GM12878 (cell line): ENCODE results near the gene NXPE4.

Experiments
- BACH1 ChIP-seq: fragments of 450-650 bp; IDR thresholded peaks from 2 replicates; pipeline ENCODE4 v1.6.1; 2017; ENCODE audit warnings: mild to moderate bottlenecking, borderline replicate concordance
- CTCF ChIP-seq, 3 experiments: IDR thresholded peaks in 2 of 3; conservative IDR thresholded peaks in 1 of 3; 2 replicates each; pipeline ENCODE4 v1.5.1; 2011; ENCODE audit warnings: low read depth in 3 of 3, low read length in 3 of 3, mild to moderate bottlenecking in 3 of 3, control low read depth in 2 of 3, moderate library complexity in 2 of 3, inconsistent platforms in 1 of 3, mixed read lengths in 1 of 3; ENCODE audit not compliant: control insufficient read depth in 2 of 3, insufficient read depth in 1 of 3; ENCODE audit errors: extremely low read depth in 1 of 3

GRCh38 chr11:114624455-114625207, 29.0 kb upstream of the NXPE4 start:
- no peak; the same call in none of the 2 replicates for TF ChIP-seq BACH1
- TF ChIP-seq CTCF (IDR thresholded peaks at IDR 0.05 in 2 of 3, conservative IDR thresholded peaks at IDR 0.05 in 1 of 3; ENCODE audit: control insufficient read depth in 2 of 3, extremely low read depth in 1 of 3, insufficient read depth in 1 of 3, low read depth in 3 of 3, low read length in 3 of 3), result no peak
